ENCODE data around the gene MUC5B. TPM values are rescaled to one million over a fixed set of nuclear protein-coding genes. Genes with fewer than 3 reads are reported as not detected.

The MUC5B gene
- total and polyA plus RNA-seq, 9 donors: 0.02 to 35.3 (median 1.1) TPM; not detected in 1

- intact Hi-C loops (cut with DNase I): loop anchor here in 1 of 4 donors (10.0 kb wide), 1 partner anchor 275 kb away; no protein-coding TSS in a partner anchor
- Histone ChIP-seq H3K27ac (no peak overlapping the region), H3K4me3 (no peak overlapping the region), H3K4me1 (ENCODE audit: insufficient read depth) (peaks cover 10% of the 10 kb centered on the region), H3K36me3 (no peaks in the 10 kb centered on the region), H3K27me3 (no peaks in the 10 kb centered on the region), H3K9me3 (no peaks in the 10 kb centered on the region)
- TF ChIP-seq EP300 (IDR thresholded peaks at IDR 0.05): no peak
- TF ChIP-seq CTCF (IDR thresholded peaks at IDR 0.05): no peak
- no peak for TF ChIP-seq POLR2A (IDR thresholded peaks at IDR 0.05)
- 59 to 75% (median 69%) methylated on average over 5 to 10 of the region's 10 CpGs for WGBS, 3 donors
- no peak for DNase-seq
These were observed 37.2 kb downstream of the MUC5B start for GRCh38 chr11:1260023-1260501.

DNA sequence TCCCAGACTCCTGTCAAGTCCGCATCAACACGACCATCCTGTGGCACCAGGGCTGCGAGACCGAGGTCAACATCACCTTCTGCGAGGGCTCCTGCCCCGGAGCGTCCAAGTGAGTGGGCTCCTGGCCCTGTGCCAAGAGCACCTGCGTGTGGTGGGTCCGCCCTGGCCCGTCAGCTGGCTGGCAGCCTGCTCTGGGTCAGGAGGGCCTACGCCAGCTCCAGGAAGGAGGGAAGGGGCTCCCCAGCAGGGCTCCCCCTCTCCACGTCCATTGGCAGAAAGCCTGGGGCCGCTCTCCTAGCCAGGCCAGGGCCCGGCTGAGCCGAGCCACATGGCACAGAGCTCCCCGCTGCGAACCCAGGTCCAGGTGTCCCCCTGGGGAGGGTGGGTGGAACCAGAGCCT, 37.8 kb downstream of the MUC5B start:
- intact Hi-C loops (cut with DNase I): loop anchor here in 1 of 4 donors (10.0 kb wide), 1 partner anchor 274 kb away; no protein-coding TSS in a partner anchor
- peak in 2 of 5 donors; percentile 37 to 46 for DNase-seq
- Histone ChIP-seq H3K27ac (no peak overlapping the region), H3K4me3 (no peak overlapping the region), H3K4me1 (ENCODE audit: insufficient read depth) (peaks cover 10% of the 10 kb centered on the region), H3K27me3 (no peaks in the 10 kb centered on the region), H3K9me3 (no peaks in the 10 kb centered on the region), H3K36me3 (no peaks in the 10 kb centered on the region)
- TF ChIP-seq POLR2A (IDR thresholded peaks at IDR 0.05) (no peak), EP300 (IDR thresholded peaks at IDR 0.05) (no peak), CTCF (IDR thresholded peaks at IDR 0.05) (no peak)
- WGBS, 3 donors: 77 to 91% (median 83%) methylated on average over 13 to 17 of the region's 17 CpGs

- TF ChIP-seq CTCF (IDR thresholded peaks at IDR 0.05) (no peak), EP300 (IDR thresholded peaks at IDR 0.05) (no peak), POLR2A (IDR thresholded peaks at IDR 0.05) (no peak)
- H3K4me3 ChIP-seq: no peak overlapping the region
- H3K4me1 ChIP-seq (ENCODE audit: insufficient read depth): peaks cover 10% of the 10 kb centered on the region
- H3K36me3 ChIP-seq: no peaks in the 10 kb centered on the region
- 78 to 86% (median 81%) methylated on average over 37 to 39 of the region's 39 CpGs for WGBS, 3 donors
- H3K9me3 ChIP-seq: no peaks in the 10 kb centered on the region
- H3K27ac ChIP-seq: no peak overlapping the region
- DNase-seq: no peak
- H3K27me3 ChIP-seq: no peaks in the 10 kb centered on the region
- intact Hi-C loops (cut with DNase I): loop anchor here in 1 of 4 donors (10.0 kb wide), 1 partner anchor 273 kb away; no protein-coding TSS in a partner anchor
These were observed 38.6 kb downstream of the MUC5B start for GRCh38 chr11:1261241-1262071.

- DNase-seq: peak; percentile 86 to 91 (median 88)
- Histone ChIP-seq H3K4me1 (ENCODE audit: insufficient read depth) (peaks cover 10% of the 10 kb centered on the region), H3K27ac (peak overlapping the region; percentile 43 to 49), H3K9me3 (no peaks in the 10 kb centered on the region), H3K27me3 (no peaks in the 10 kb centered on the region), H3K36me3 (no peaks in the 10 kb centered on the region), H3K4me3 (peak overlapping the region; percentile 41)
- TF ChIP-seq CTCF (IDR thresholded peaks at IDR 0.05) (no peak), POLR2A (IDR thresholded peaks at IDR 0.05) (peak; percentile 52)
- 3 to 12% (median 10%) methylated on average over 29 to 31 of the region's 31 CpGs for WGBS, 3 donors
- intact Hi-C loops (cut with DNase I): loop anchor here in 1 of 4 donors (10.0 kb wide), 1 partner anchor 272 kb away; no protein-coding TSS in a partner anchor
These were observed 39.5 kb downstream of the MUC5B start for GRCh38 chr11:1262172-1263006.

All from ovary (tissue), 9 donors.